Stomach (tissue), 9 donors: Measurements from ENCODE around the gene NUB1. TPM values are rescaled to one million over a fixed set of nuclear protein-coding genes. Genes with fewer than 3 reads are reported as not detected.

Experiments
- DNase-seq, 2 donors: peaks; one replicate each; pipeline versions ENCODE4 v3.0.0 to v3.0.0-alpha.2; 2013 to 2019
- H3K27ac ChIP-seq, 5 donors: fragments of 200-600 bp in 4 of 5; sonication (generic) in 4 of 5; one replicate each; pipeline ENCODE4 v1.5.1; 2013 to 2019; ENCODE audit warnings: mild to moderate bottlenecking in 1 of 5, moderate library complexity in 1 of 5
- H3K27me3 ChIP-seq, 3 donors: fragments of 200-600 bp; sonication (generic); one replicate each; pipeline ENCODE4 v1.5.1; 2017 to 2019; ENCODE audit warnings: mixed run types in 1 of 3
- H3K36me3 ChIP-seq, 4 donors: fragments of 200-600 bp; sonication (generic); 1 replicate in 3 of 4; 2 replicates in 1 of 4; pipeline ENCODE4 v1.5.1; 2016 to 2019
- H3K4me1 ChIP-seq, 4 donors: fragments of 200-600 bp; sonication (generic); one replicate each; pipeline ENCODE4 v1.5.1; 2016 to 2019
- H3K4me3 ChIP-seq, 4 donors: fragments of 200-600 bp; sonication (generic) in 3 of 4; one replicate each; pipeline ENCODE4 v1.5.1; 2016 to 2019; ENCODE audit warnings: mild to moderate bottlenecking in 1 of 4
- H3K9me3 ChIP-seq, 4 donors: fragments of 200-600 bp; sonication (generic); one replicate each; pipeline ENCODE4 v1.5.1; 2016 to 2019
- CTCF ChIP-seq, 7 experiments: fragments of 450-650 bp in 4 of 7; fragments of 200-600 bp in 3 of 7; sonication (generic) in 3 of 7; IDR thresholded peaks; one replicate each; pipeline ENCODE4 v1.5.1; 2016 to 2019; ENCODE audit warnings: antibody characterized with exemption in 7 of 7, control low read depth in 2 of 7, mild to moderate bottlenecking in 1 of 7
- EP300 ChIP-seq: sonication (generic); formaldehyde crosslinking; IDR thresholded peaks from one replicate; pipeline ENCODE4 v1.6.1; 2017; ENCODE audit warnings: antibody characterized with exemption
- POLR2A ChIP-seq, 4 donors: fragments of 450-650 bp; IDR thresholded peaks; one replicate each; pipeline ENCODE4 v1.6.1; 2016; ENCODE audit warnings: antibody characterized with exemption in 4 of 4, control low read depth in 2 of 4, mild to moderate bottlenecking in 1 of 4, moderate library complexity in 1 of 4
- POLR2AphosphoS5 ChIP-seq, 3 donors: sonication (generic); formaldehyde crosslinking; IDR thresholded peaks; one replicate each; pipeline ENCODE4 v1.6.1; 2016; ENCODE audit warnings: antibody characterized with exemption in 3 of 3
- WGBS, 5 donors: extraction: QIAGEN DNeasy Blood & Tissue Kit in 3 of 5; methylation state at CpG; one replicate each; pipeline versions ENCODE4 v1.1.5 to v1.1.7; 2013 to 2018; 5-methylcytosine and 5-hydroxymethylcytosine counted together
- intact Hi-C: fragments of 100-400 bp; cut with DNase I; formaldehyde crosslinking; loops from one replicate; pipeline ENCODE4 v1.15.1; 2023; ENCODE audit warnings: low total_unique reads
- polyA plus RNA-seq, 3 donors: library from polyadenylated mRNA; stranded (reverse); fragments of 200-250 nt; gene quantifications; one replicate each; pipeline ENCODE4 v1.2.3, GENCODE V29; 2013
- total RNA-seq, 5 donors: library from RNA; depleted of rRNA; stranded (reverse); fragments of >200 nt; gene quantifications; one replicate each; pipeline versions ENCODE4 v1.1.0 to v1.2.3, GENCODE V29; 2014 to 2016
- donor health status: healthy with polysubstance abuse.
- donor health status: Bipolar disorder and iron deficiency.
- donor health status: healthy.

The NUB1 gene
- total and polyA plus RNA-seq, 8 donors: 16.3 to 121 (median 32.5) TPM

- Histone ChIP-seq H3K4me1 (peaks cover 16 to 36% (median 19%) of the 10 kb centered on the region in 4 donors), H3K27ac (peak overlapping the region in 1 of 5 donors; percentile 54), H3K9me3 (no peaks in the 10 kb centered on the region), H3K36me3 (no peaks in the 10 kb centered on the region), H3K4me3 (no peak overlapping the region), H3K27me3 (peaks cover 4 to 32% (median 11%) of the 10 kb centered on the region in 3 donors)
- no peak for TF ChIP-seq EP300
- TF ChIP-seq CTCF (IDR thresholded peaks at IDR 0.05): no peak
- TF ChIP-seq POLR2A (IDR thresholded peaks at IDR 0.05): no peak
- no peak for TF ChIP-seq POLR2AphosphoS5 (IDR thresholded peaks at IDR 0.05)
- WGBS, 5 donors: 66 to 78% (median 72%) methylated on average over 18 of the region's 18 CpGs
- DNase-seq: peak in 1 of 2 donors; percentile 61
- intact Hi-C loops: no loop called here
These were observed 62.8 kb downstream of the NUB1 start for GRCh38 chr7:151404216-151405011.

- 82 to 91% (median 88%) methylated on average over 9 of the region's 9 CpGs for WGBS, 5 donors
- Histone ChIP-seq H3K4me3 (no peak overlapping the region), H3K4me1 (peaks cover 23 to 42% (median 26%) of the 10 kb centered on the region in 4 donors), H3K36me3 (no peaks in the 10 kb centered on the region), H3K9me3 (no peaks in the 10 kb centered on the region), H3K27ac (peak overlapping the region in 1 of 5 donors; percentile 54), H3K27me3 (peaks cover 10 to 39% (median 18%) of the 10 kb centered on the region in 3 donors)
- intact Hi-C loops: no loop called here
- TF ChIP-seq EP300 (no peak), POLR2AphosphoS5 (IDR thresholded peaks at IDR 0.05) (no peak), CTCF (IDR thresholded peaks at IDR 0.05) (no peak), POLR2A (IDR thresholded peaks at IDR 0.05) (no peak)
- no peak for DNase-seq
These were observed 63.4 kb downstream of the NUB1 start for GRCh38 chr7:151405056-151405455.

GRCh38 chr7:151405588-151405987, 64.0 kb downstream of the NUB1 start:
- no peak overlapping the region for H3K4me3 ChIP-seq

More at GRCh38 chr7:151405588-151405987, 64.0 kb downstream of the NUB1 start:
- peaks cover 11 to 41% (median 23%) of the 10 kb centered on the region in 3 donors for H3K27me3 ChIP-seq
- WGBS, 5 donors: 86 to 93% (median 91%) methylated on average over 6 to 10 of the region's 10 CpGs
- no peak for DNase-seq
- no peaks in the 10 kb centered on the region for H3K9me3 ChIP-seq
- no peak overlapping the region for H3K27ac ChIP-seq
- peaks cover 28 to 47% (median 31%) of the 10 kb centered on the region in 4 donors for H3K4me1 ChIP-seq
- no peaks in the 10 kb centered on the region for H3K36me3 ChIP-seq
- intact Hi-C loops: no loop called here
- TF ChIP-seq POLR2A (IDR thresholded peaks at IDR 0.05): no peak
- TF ChIP-seq CTCF (IDR thresholded peaks at IDR 0.05): no peak
- no peak for TF ChIP-seq POLR2AphosphoS5 (IDR thresholded peaks at IDR 0.05)
- no peak for TF ChIP-seq EP300
